Endodermal cell (in vitro differentiated cells): Measurements from ENCODE around the gene OR2T11. TPM values are rescaled to one million over a fixed set of nuclear protein-coding genes. Genes with fewer than 3 reads are reported as not detected.
"Not testable (repeated sequence)": the region's sequence is repeated elsewhere in the genome, so short reads cannot be mapped to it uniquely, and the experiment has no call there.

Experiments used
- DNase-seq: peaks from one replicate; pipeline ENCODE4 v3.0.0-alpha.2; 2017
- H3K27ac ChIP-seq: 2 replicates; pipeline ENCODE4 v1.5.1; 2013; ENCODE audit warnings: mild to moderate bottlenecking, low read depth, low read length, moderate library complexity
- H3K27me3 ChIP-seq: 2 replicates; pipeline ENCODE4 v1.6.1; 2013; ENCODE audit warnings: mild to moderate bottlenecking, low read length, moderate library complexity; ENCODE audit not compliant: insufficient read depth, control insufficient read depth, poor library complexity, severe bottlenecking
- H3K36me3 ChIP-seq: 2 replicates; pipeline ENCODE4 v1.7.0; 2013; ENCODE audit warnings: mild to moderate bottlenecking, low read length, moderate library complexity; ENCODE audit not compliant: control insufficient read depth, insufficient read depth
- H3K4me1 ChIP-seq: one replicate; pipeline ENCODE4 v1.7.0; 2013; ENCODE audit warnings: low read length; ENCODE audit not compliant: control insufficient read depth, insufficient read depth
- H3K4me3 ChIP-seq: 2 replicates; pipeline ENCODE4 v1.5.1; 2013; ENCODE audit warnings: mild to moderate bottlenecking, low read length, moderate library complexity
- H3K9ac ChIP-seq: 2 replicates; pipeline ENCODE4 v1.6.1; 2013; ENCODE audit warnings: mild to moderate bottlenecking, low read length, moderate library complexity; ENCODE audit not compliant: poor library complexity, severe bottlenecking; ENCODE audit errors: extremely low read depth
- H3K9me3 ChIP-seq: 2 replicates; pipeline ENCODE4 v1.6.1; 2013; ENCODE audit warnings: mild to moderate bottlenecking, low read length, moderate library complexity; ENCODE audit not compliant: control insufficient read depth
- H3K27ac Mint-ChIP-seq: 2 replicates; pipeline ENCODE4 v1.8.0; 2020; ENCODE audit warnings: mixed read lengths
- H3K27me3 Mint-ChIP-seq: 2 replicates; pipeline ENCODE4 v1.8.0; 2021; ENCODE audit warnings: mild to moderate bottlenecking, mixed read lengths; ENCODE audit not compliant: insufficient read depth
- H3K36me3 Mint-ChIP-seq: 2 replicates; pipeline ENCODE4 v1.8.0; 2020; ENCODE audit warnings: low read depth, mixed read lengths
- H3K4me1 Mint-ChIP-seq: 2 replicates; pipeline ENCODE4 v1.8.0; 2020; ENCODE audit warnings: mixed read lengths
- H3K4me3 Mint-ChIP-seq: 2 replicates; pipeline ENCODE4 v1.8.0; 2020; ENCODE audit warnings: mild to moderate bottlenecking, moderate library complexity, mixed read lengths
- H3K9me3 Mint-ChIP-seq: 2 replicates; pipeline ENCODE4 v1.8.0; 2020; ENCODE audit warnings: mild to moderate bottlenecking, mixed read lengths
- CTCF ChIP-seq: fragments of 200-600 bp; sonication (generic); conservative IDR thresholded peaks from 2 replicates; pipeline ENCODE4 v1.5.0; 2021; ENCODE audit warnings: antibody characterized with exemption, mild to moderate bottlenecking
- WGBS, 2 experiments: methylation state at CpG; one replicate each; pipeline versions ENCODE4 v1.1.5 to v1.1.7; 2013; ENCODE audit warnings: missing lambda C conversion rate in 2 of 2, mixed read lengths in 1 of 2; ENCODE audit not compliant: insufficient coverage in 1 of 2, insufficient read length in 1 of 2; 5-methylcytosine and 5-hydroxymethylcytosine counted together
- total RNA-seq, 2 donors: library from RNA; stranded (reverse); fragmentation: NEBNext Ultra II Directional in 1 of 2; extraction: Animal tissue kit (Norgen Biotek cat#: 25700) in 1 of 2; gene quantifications; 2 replicates in 1 of 2; 3 replicates in 1 of 2; pipeline ENCODE4 v1.2.1, GENCODE V29; 2021

The OR2T11 gene
- total RNA-seq, 2 donors from 2014 or later = not detected

- not testable (repeated sequence) for H3K27ac Mint-ChIP-seq, H3K27me3 ChIP-seq, H3K36me3 ChIP-seq, H3K4me3 ChIP-seq, H3K9me3 ChIP-seq, DNase-seq, H3K9ac ChIP-seq, H3K4me3 Mint-ChIP-seq, H3K36me3 Mint-ChIP-seq, H3K27me3 Mint-ChIP-seq, H3K4me1 Mint-ChIP-seq, H3K27ac ChIP-seq, H3K4me1 ChIP-seq
- H3K9me3 Mint-ChIP-seq = peaks cover 14% of the 10 kb centered on the region
- no CpG with 5 or more reads among the region's 5 CpGs for WGBS, 2 experiments
These were observed 1.7 kb upstream of the OR2T11 start for GRCh38 chr1:248636612-248637011.

GRCh38 chr1:248631354-248632008 lies 3.4 kb downstream of the OR2T11 start:
- peaks cover 46% of the 10 kb centered on the region for H3K9me3 ChIP-seq
- no peaks in the 10 kb centered on the region for H3K36me3 ChIP-seq
- no peaks in the 10 kb centered on the region for H3K4me1 ChIP-seq
- 75 to 85% methylated on average over 4 to 7 of the region's 7 CpGs for WGBS, 2 experiments
- TF ChIP-seq CTCF = no peak
- no peak overlapping the region for H3K4me3 Mint-ChIP-seq
- no peaks in the 10 kb centered on the region for H3K27me3 Mint-ChIP-seq
- no peaks in the 10 kb centered on the region for H3K27me3 ChIP-seq
- no peaks in the 10 kb centered on the region for H3K4me1 Mint-ChIP-seq
- peaks cover 2% of the 10 kb centered on the region for H3K36me3 Mint-ChIP-seq
- no peak overlapping the region for H3K27ac ChIP-seq
- peaks cover 41% of the 10 kb centered on the region for H3K9me3 Mint-ChIP-seq
- no peak overlapping the region for H3K27ac Mint-ChIP-seq
- H3K4me3 ChIP-seq = no peak overlapping the region
- no peak overlapping the region for H3K9ac ChIP-seq
- no peak for DNase-seq

GRCh38 chr1:248630551-248630950 lies 4.3 kb downstream of the OR2T11 start:
- peaks cover 55% of the 10 kb centered on the region for H3K9me3 ChIP-seq
- Mint-ChIP-seq H3K36me3 (peaks cover 2% of the 10 kb centered on the region), H3K9me3 (peaks cover 41% of the 10 kb centered on the region), H3K4me1 (no peaks in the 10 kb centered on the region), H3K4me3 (no peak overlapping the region), H3K27ac (no peak overlapping the region), H3K27me3 (no peaks in the 10 kb centered on the region)
- no peaks in the 10 kb centered on the region for H3K27me3 ChIP-seq
- TF ChIP-seq CTCF = no peak
- H3K36me3 ChIP-seq = no peaks in the 10 kb centered on the region
- H3K9ac ChIP-seq = no peak overlapping the region
- 61 to 67% methylated on average over 1 to 2 of the region's 2 CpGs for WGBS, 2 experiments
- no peaks in the 10 kb centered on the region for H3K4me1 ChIP-seq
- no peak overlapping the region for H3K27ac ChIP-seq
- no peak overlapping the region for H3K4me3 ChIP-seq
- no peak for DNase-seq
